Neural cell (in vitro differentiated cells): ENCODE results near the gene NAA11. TPM values are rescaled to one million over a fixed set of nuclear protein-coding genes. Genes with fewer than 3 reads are reported as not detected.

Source experiments
- H2AFZ ChIP-seq: fragments of 200-600, 300-800 bp; sonication (generic), shearing (Covaris generic); 2 replicates; pipeline ENCODE4 v1.6.0; 2014; ENCODE audit warnings: low read depth, mild to moderate bottlenecking, antibody characterized with exemption, low read length, moderate library complexity
- H3F3A ChIP-seq: fragments of 200-600 bp; shearing (Covaris generic); 2 replicates; pipeline ENCODE4 v1.6.1; 2016; ENCODE audit warnings: mild to moderate bottlenecking, moderate library complexity, mixed read lengths, antibody characterized with exemption, low read length; ENCODE audit not compliant: insufficient read depth, poor library complexity, severe bottlenecking
- H3K27ac ChIP-seq: fragments of 200-600, 300-800 bp; sonication (generic), shearing (Covaris generic); 2 replicates; pipeline ENCODE4 v1.5.1; 2014; ENCODE audit warnings: mild to moderate bottlenecking, low read length, moderate library complexity
- H3K27me3 ChIP-seq: fragments of 300-800, 200-600 bp; sonication (generic), shearing (Covaris generic); 2 replicates; pipeline ENCODE4 v1.6.0; 2014; ENCODE audit warnings: mild to moderate bottlenecking, low read depth, low read length, moderate library complexity; ENCODE audit not compliant: insufficient read depth
- H3K36me3 ChIP-seq: fragments of 300-800, 200-600 bp; sonication (generic), shearing (Covaris generic); 2 replicates; pipeline ENCODE4 v1.5.1; 2014; ENCODE audit warnings: mild to moderate bottlenecking, antibody characterized with exemption, low read length, moderate library complexity; ENCODE audit not compliant: insufficient read depth
- H3K4me2 ChIP-seq: fragments of 300-800, 200-600 bp; sonication (generic), shearing (Covaris generic); 2 replicates; pipeline ENCODE4 v1.6.0; 2014; ENCODE audit warnings: mild to moderate bottlenecking, low read length
- H3K4me3 ChIP-seq: fragments of 300-800, 200-600 bp; sonication (generic), shearing (Covaris generic); 2 replicates; pipeline ENCODE4 v1.5.1; 2014; ENCODE audit warnings: mild to moderate bottlenecking, low read length, moderate library complexity
- H3K79me2 ChIP-seq: fragments of 200-600 bp; shearing (Covaris generic); replicated peaks from 2 replicates; pipeline ENCODE4 v1.6.0; 2014; ENCODE audit warnings: mild to moderate bottlenecking, low read length, moderate library complexity; ENCODE audit not compliant: insufficient read depth
- H3K9ac ChIP-seq: fragments of 300-800, 200-600 bp; sonication (generic), shearing (Covaris generic); 2 replicates; pipeline ENCODE4 v1.6.1; 2016; ENCODE audit warnings: mild to moderate bottlenecking, low read length, mixed read lengths
- H3K9me2 ChIP-seq: fragments of 200-600 bp; shearing (Covaris generic); 2 replicates; pipeline ENCODE4 v1.6.1; 2016; ENCODE audit warnings: mild to moderate bottlenecking, low read length, mixed read lengths; ENCODE audit not compliant: insufficient read depth
- H3K9me3 ChIP-seq: fragments of 200-600, 300-800 bp; sonication (generic), shearing (Covaris generic); 2 replicates; pipeline ENCODE4 v1.6.1; 2016; ENCODE audit warnings: mild to moderate bottlenecking, mixed run types, low read length, moderate library complexity, mixed read lengths
- H4K20me1 ChIP-seq: fragments of 200-600 bp; shearing (Covaris generic); 2 replicates; pipeline ENCODE4 v1.6.1; 2016; ENCODE audit warnings: mild to moderate bottlenecking, mixed run types; ENCODE audit not compliant: insufficient read depth
- CTCF ChIP-seq: fragments of 450-650 bp; IDR thresholded peaks from 2 replicates; pipeline ENCODE4 v1.5.1; 2014; ENCODE audit warnings: antibody characterized with exemption, mild to moderate bottlenecking, moderate library complexity; ENCODE audit not compliant: poor library complexity, severe bottlenecking
- EP300 ChIP-seq: fragments of 450-650 bp; conservative IDR thresholded peaks from 2 replicates; pipeline ENCODE4 v1.6.1; 2014; ENCODE audit warnings: antibody characterized with exemption, mild to moderate bottlenecking, moderate library complexity; ENCODE audit not compliant: poor library complexity, severe bottlenecking
- EZH2 ChIP-seq: fragments of 200-600, 300-800 bp; shearing (Covaris generic), sonication (generic); IDR thresholded peaks from 2 replicates; pipeline ENCODE4 v1.6.1; 2014; ENCODE audit warnings: antibody characterized with exemption, low read length, borderline replicate concordance, mild to moderate bottlenecking; ENCODE audit not compliant: insufficient read depth, poor library complexity, severe bottlenecking
- MXI1 ChIP-seq: fragments of 450-650 bp; conservative IDR thresholded peaks from 2 replicates; pipeline ENCODE4 v1.6.1; 2014; ENCODE audit warnings: antibody characterized with exemption, mild to moderate bottlenecking; ENCODE audit not compliant: poor library complexity, severe bottlenecking
- POLR2AphosphoS5 ChIP-seq: IDR thresholded peaks from 2 replicates; pipeline ENCODE4 v1.6.1; 2012
- RAD21 ChIP-seq: fragments of 450-650 bp; conservative IDR thresholded peaks from 2 replicates; pipeline ENCODE4 v1.6.1; 2014; ENCODE audit warnings: antibody characterized with exemption, mild to moderate bottlenecking, moderate library complexity
- REST ChIP-seq: IDR thresholded peaks from 2 replicates; pipeline ENCODE4 v1.6.1; 2012; ENCODE audit warnings: borderline replicate concordance
- SMC3 ChIP-seq: fragments of 450-650 bp; conservative IDR thresholded peaks from 2 replicates; pipeline ENCODE4 v1.6.1; 2014; ENCODE audit warnings: antibody characterized with exemption, mild to moderate bottlenecking, moderate library complexity; ENCODE audit not compliant: poor library complexity
- TAF1 ChIP-seq: IDR thresholded peaks from 2 replicates; pipeline ENCODE4 v1.6.1; 2012; ENCODE audit warnings: low read depth
- polyA plus RNA-seq: library from polyadenylated mRNA; depleted of rRNA; stranded (reverse); fragments of >200 nt; gene quantifications from 2 replicates; pipeline ENCODE4 v1.2.3, GENCODE V29; 2014

NAA11 gene
- polyA plus RNA-seq, 1 donor from 2014 or later, result not detected

- H4K20me1 ChIP-seq, result no peaks in the 10 kb centered on the region
- no peak for TF ChIP-seq EP300
- no peak for TF ChIP-seq MXI1
- no peak for TF ChIP-seq CTCF
- TF ChIP-seq RAD21, result no peak
- no peak for TF ChIP-seq SMC3
- no peak for TF ChIP-seq TAF1
- TF ChIP-seq POLR2AphosphoS5, result no peak
- TF ChIP-seq EZH2, result no peak
- no peak for TF ChIP-seq REST
- no peak overlapping the region for H3K4me3 ChIP-seq
- no peak overlapping the region for H2AFZ ChIP-seq
- H3K36me3 ChIP-seq, result no peaks in the 10 kb centered on the region
- no peak overlapping the region for H3K9ac ChIP-seq
- H3F3A ChIP-seq, result no peaks in the 10 kb centered on the region
- H3K27me3 ChIP-seq, result no peaks in the 10 kb centered on the region
- no peaks in the 10 kb centered on the region for H3K9me2 ChIP-seq
- H3K27ac ChIP-seq, result no peak overlapping the region
- H3K79me2 ChIP-seq, result no peaks in the 10 kb centered on the region
- H3K4me2 ChIP-seq, result no peak overlapping the region
- no peaks in the 10 kb centered on the region for H3K9me3 ChIP-seq
Measured at GRCh38 chr4:79325436-79325835, 425 bp downstream of the NAA11 start.

GRCh38 chr4:79319975-79320374 lies 5.9 kb downstream of the NAA11 start:
- Histone ChIP-seq H3K4me2 (no peak overlapping the region), H3F3A (no peaks in the 10 kb centered on the region), H3K9me2 (no peaks in the 10 kb centered on the region), H3K9ac (no peak overlapping the region), H3K79me2 (no peaks in the 10 kb centered on the region), H2AFZ (no peak overlapping the region), H3K27ac (no peak overlapping the region), H3K9me3 (no peaks in the 10 kb centered on the region), H3K36me3 (no peaks in the 10 kb centered on the region), H4K20me1 (no peaks in the 10 kb centered on the region), H3K27me3 (no peaks in the 10 kb centered on the region), H3K4me3 (no peak overlapping the region)
- no peak for TF ChIP-seq REST
- TF ChIP-seq EP300, result peak; percentile 97
- TF ChIP-seq POLR2AphosphoS5, result peak; percentile 93
- no peak for TF ChIP-seq MXI1
